ENCODE data around the gene GEMIN7.

Gene GEMIN7

DNA sequence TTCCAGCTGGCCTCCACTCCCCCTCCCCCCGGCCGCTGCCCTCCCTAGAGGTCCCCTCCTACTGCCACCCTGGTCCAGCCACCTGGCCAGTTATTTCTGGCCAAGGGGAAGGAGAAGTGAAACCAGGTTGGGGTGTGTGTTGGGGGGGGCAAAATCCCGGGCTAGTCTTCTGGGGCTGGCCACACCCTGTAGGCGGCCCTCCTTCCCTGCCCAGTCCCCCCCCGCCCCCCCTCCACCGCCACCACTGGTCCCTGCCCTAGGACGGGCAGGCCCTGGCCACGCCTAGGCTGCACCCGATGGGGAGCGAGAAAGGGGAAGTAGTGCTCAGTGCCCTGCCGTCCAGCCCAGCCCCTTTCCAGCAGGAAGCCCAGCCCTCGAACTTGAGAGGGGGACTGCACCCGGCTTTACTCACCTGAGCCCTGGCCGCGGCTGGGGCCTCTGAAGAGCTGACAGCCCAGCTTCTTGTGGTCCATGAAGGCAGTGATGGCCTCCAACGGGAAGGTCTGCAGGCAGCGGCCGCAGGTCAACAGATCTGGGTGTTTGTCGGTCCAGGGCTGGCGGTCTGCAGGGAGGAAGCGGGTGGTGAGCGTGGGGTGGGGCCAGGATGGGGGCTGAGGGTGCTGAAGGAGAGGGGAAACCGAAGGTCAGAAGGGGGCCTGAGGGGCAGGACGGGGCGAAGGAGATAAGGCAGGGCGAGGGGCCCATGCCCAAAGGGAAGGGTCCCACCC lies 3.6 kb upstream of the GEMIN7 start:
- no peak for TF ChIP-seq EGR1 (IDR thresholded peaks at IDR 0.05)
- 0 out of 2 replicates have a peak, but pooled peaks have one; percentile 33 for TF ChIP-seq TCF12 (IDR thresholded peaks at IDR 0.05; ENCODE audit: low read depth)
- peak; percentile 19; the same call in 1 of the 2 replicates for TF ChIP-seq TAF1 (IDR thresholded peaks at IDR 0.05; ENCODE audit: low read depth)
- TF ChIP-seq TEAD4 (IDR thresholded peaks at IDR 0.05): no peak
- no peak for TF ChIP-seq ZBTB7A (IDR thresholded peaks at IDR 0.05; ENCODE audit: low read depth)
- no peak for TF ChIP-seq RAD21 (IDR thresholded peaks at IDR 0.05; ENCODE audit: low read depth)
- TF ChIP-seq, protein P1, sequence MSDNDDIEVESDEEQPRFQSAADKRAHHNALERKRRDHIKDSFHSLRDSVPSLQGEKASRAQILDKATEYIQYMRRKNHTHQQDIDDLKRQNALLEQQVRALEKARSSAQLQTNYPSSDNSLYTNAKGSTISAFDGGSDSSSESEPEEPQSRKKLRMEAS (IDR thresholded peaks at IDR 0.05): no peak
- no peak for TF ChIP-seq FOXM1 (IDR thresholded peaks at IDR 0.05; ENCODE audit: borderline replicate concordance, low read depth)
- TF ChIP-seq, protein P2, sequence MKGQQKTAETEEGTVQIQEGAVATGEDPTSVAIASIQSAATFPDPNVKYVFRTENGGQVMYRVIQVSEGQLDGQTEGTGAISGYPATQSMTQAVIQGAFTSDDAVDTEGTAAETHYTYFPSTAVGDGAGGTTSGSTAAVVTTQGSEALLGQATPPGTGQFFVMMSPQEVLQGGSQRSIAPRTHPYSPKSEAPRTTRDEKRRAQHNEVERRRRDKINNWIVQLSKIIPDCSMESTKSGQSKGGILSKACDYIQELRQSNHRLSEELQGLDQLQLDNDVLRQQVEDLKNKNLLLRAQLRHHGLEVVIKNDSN (IDR thresholded peaks at IDR 0.05): no peak

DNA sequence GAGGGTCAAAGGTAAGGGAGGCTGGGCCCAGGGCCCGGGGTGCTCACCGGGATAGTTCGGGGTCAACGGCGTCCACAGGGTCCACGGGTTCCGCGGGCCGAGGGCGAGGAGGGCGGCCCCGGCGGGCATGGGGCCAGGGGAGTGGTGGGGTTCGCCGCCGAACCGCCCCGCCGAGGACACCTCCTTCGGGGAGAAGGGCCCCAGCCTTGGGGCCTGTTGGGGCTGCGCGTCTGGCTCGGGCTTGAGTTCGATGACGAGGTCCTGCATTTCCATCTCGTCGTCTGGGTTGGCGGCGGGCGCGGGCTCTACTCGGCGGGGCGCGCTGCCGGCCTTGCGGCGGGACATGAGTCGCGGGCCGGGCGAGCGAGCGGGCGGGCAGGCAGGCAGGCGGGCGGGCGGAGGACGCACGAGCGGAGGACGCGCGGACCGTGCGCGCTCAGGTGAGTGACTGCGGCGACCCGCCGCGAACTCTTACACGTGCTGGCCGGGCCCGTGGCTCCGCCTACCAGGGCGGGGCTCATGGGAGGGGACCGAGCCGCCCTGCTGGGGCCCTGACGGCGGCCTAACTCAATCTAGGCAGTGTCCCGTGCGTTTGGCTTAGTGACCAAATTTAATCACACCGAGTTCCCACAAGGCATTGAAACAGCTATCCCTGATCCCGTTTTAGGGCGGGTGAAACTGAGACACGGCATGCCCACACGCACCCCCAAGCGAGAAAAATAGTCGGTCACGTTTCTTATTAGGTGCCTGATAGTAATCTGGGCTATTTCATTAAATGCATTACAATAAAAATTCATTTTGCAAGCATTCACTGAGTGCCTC lies 2.8 kb upstream of the GEMIN7 start, which contains the start of gene ZNF296:
TSS of gene ZNF296 (minus strand) at position 450 of the 822 bp plus-strand sequence. CDS start at position 345, 105 bp downstream.
- TF ChIP-seq NFIC (IDR thresholded peaks at IDR 0.05): no peak; the same call in 1 of the 2 replicates
- TF ChIP-seq EP300 (IDR thresholded peaks at IDR 0.05; ENCODE audit: borderline replicate concordance): no peak
- no peak for TF ChIP-seq FOXM1 (IDR thresholded peaks at IDR 0.05; ENCODE audit: borderline replicate concordance, low read depth)
- TF ChIP-seq TCF12 (IDR thresholded peaks at IDR 0.05; ENCODE audit: low read depth): peak; percentile 25; the same call in 1 of the 2 replicates
- no peak for TF ChIP-seq CEBPB (IDR thresholded peaks at IDR 0.05)
- no peak for TF ChIP-seq EGR1 (IDR thresholded peaks at IDR 0.05)
- no peak for TF ChIP-seq YY1 (IDR thresholded peaks at IDR 0.05; ENCODE audit: low read depth)
- TF ChIP-seq, protein P3, sequence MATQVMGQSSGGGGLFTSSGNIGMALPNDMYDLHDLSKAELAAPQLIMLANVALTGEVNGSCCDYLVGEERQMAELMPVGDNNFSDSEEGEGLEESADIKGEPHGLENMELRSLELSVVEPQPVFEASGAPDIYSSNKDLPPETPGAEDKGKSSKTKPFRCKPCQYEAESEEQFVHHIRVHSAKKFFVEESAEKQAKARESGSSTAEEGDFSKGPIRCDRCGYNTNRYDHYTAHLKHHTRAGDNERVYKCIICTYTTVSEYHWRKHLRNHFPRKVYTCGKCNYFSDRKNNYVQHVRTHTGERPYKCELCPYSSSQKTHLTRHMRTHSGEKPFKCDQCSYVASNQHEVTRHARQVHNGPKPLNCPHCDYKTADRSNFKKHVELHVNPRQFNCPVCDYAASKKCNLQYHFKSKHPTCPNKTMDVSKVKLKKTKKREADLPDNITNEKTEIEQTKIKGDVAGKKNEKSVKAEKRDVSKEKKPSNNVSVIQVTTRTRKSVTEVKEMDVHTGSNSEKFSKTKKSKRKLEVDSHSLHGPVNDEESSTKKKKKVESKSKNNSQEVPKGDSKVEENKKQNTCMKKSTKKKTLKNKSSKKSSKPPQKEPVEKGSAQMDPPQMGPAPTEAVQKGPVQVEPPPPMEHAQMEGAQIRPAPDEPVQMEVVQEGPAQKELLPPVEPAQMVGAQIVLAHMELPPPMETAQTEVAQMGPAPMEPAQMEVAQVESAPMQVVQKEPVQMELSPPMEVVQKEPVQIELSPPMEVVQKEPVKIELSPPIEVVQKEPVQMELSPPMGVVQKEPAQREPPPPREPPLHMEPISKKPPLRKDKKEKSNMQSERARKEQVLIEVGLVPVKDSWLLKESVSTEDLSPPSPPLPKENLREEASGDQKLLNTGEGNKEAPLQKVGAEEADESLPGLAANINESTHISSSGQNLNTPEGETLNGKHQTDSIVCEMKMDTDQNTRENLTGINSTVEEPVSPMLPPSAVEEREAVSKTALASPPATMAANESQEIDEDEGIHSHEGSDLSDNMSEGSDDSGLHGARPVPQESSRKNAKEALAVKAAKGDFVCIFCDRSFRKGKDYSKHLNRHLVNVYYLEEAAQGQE (IDR thresholded peaks at IDR 0.05; ENCODE audit: low read depth): no peak
- no peak for TF ChIP-seq TAF1 (IDR thresholded peaks at IDR 0.05; ENCODE audit: low read depth)
- TF ChIP-seq, protein P2 (IDR thresholded peaks at IDR 0.05): peak; percentile 70
- TF ChIP-seq TEAD4 (IDR thresholded peaks at IDR 0.05): 0 out of 2 replicates have a peak, but pooled peaks have one; percentile 4
- TF ChIP-seq RAD21 (IDR thresholded peaks at IDR 0.05; ENCODE audit: low read depth): no peak
- TF ChIP-seq ZBTB7A (IDR thresholded peaks at IDR 0.05; ENCODE audit: low read depth): peak; percentile 87
- no peak for TF ChIP-seq CREB1 (IDR thresholded peaks at IDR 0.05; ENCODE audit: low read depth)
- TF ChIP-seq, protein P1 (IDR thresholded peaks at IDR 0.05): peak; percentile 86

DNA sequence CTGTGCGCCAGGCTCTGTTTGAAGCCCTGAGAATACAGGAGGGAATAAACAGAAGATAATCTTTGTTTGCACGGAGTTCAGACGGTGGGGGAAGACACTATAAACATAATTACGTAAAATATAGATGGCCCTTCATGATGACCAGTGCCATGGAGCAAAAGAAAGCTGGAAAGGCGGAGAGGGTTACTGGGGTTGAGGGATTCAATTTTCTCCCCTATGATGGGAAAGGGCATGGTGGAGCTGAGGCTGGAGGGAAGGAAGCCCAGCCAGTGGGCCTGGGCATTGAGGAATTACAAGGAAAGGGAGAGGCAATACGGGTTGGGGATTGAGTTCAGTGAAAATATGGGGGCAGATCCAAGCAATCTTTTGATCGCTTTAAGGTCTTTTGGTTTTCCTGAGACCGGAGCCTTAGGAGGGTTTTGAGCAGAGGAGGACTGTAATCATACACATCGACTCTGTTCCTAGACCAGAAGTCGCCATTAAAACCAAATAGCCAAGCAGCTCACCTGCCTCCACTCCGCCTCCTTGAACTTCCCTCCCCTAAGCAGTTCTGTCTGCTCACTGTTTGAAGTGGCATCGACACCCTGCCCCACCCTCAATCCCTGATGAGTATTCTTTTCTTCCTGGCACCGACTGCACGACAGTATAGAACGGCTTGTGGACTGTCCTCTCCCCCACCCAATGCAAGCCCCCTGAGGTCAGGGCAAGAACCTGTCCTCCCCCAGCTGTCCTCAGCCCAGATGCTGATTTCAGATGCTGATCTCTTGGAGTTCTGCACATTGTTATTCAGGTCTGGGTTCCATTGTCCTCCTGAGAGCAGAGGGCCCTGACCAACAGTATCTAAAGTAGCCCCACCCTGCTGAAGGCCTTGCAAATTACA lies 2.0 kb upstream of the GEMIN7 start:
- no peak for TF ChIP-seq CREB1 (IDR thresholded peaks at IDR 0.05; ENCODE audit: low read depth)
- no peak for TF ChIP-seq NFIC (IDR thresholded peaks at IDR 0.05)
- no peak for TF ChIP-seq FOXM1 (IDR thresholded peaks at IDR 0.05; ENCODE audit: borderline replicate concordance, low read depth)
- no peak for TF ChIP-seq ZBTB7A (IDR thresholded peaks at IDR 0.05; ENCODE audit: low read depth)
- TF ChIP-seq TAF1 (IDR thresholded peaks at IDR 0.05; ENCODE audit: low read depth): no peak
- TF ChIP-seq YY1 (IDR thresholded peaks at IDR 0.05; ENCODE audit: low read depth): no peak
- TF ChIP-seq, protein P2 (IDR thresholded peaks at IDR 0.05): no peak
- TF ChIP-seq EGR1 (IDR thresholded peaks at IDR 0.05): no peak
- no peak for TF ChIP-seq EP300 (IDR thresholded peaks at IDR 0.05; ENCODE audit: borderline replicate concordance)
- no peak for TF ChIP-seq TEAD4 (IDR thresholded peaks at IDR 0.05)
- no peak for TF ChIP-seq RAD21 (IDR thresholded peaks at IDR 0.05; ENCODE audit: low read depth)
- TF ChIP-seq, protein P3 (IDR thresholded peaks at IDR 0.05; ENCODE audit: low read depth): no peak
- no peak for TF ChIP-seq CEBPB (IDR thresholded peaks at IDR 0.05)
- no peak for TF ChIP-seq TCF12 (IDR thresholded peaks at IDR 0.05; ENCODE audit: low read depth)
- TF ChIP-seq, protein P1 (IDR thresholded peaks at IDR 0.05): no peak
